ENCODE results near the gene NDUFB2. TPM values are rescaled to one million over a fixed set of nuclear protein-coding genes. Genes with fewer than 3 reads are reported as not detected.

NDUFB2 gene
- total and polyA plus RNA-seq, 2 of the 13 experiments (the other 11 are each of a cell fraction or from before 2014, with no cell fraction given): 206 to 221 TPM

DNA sequence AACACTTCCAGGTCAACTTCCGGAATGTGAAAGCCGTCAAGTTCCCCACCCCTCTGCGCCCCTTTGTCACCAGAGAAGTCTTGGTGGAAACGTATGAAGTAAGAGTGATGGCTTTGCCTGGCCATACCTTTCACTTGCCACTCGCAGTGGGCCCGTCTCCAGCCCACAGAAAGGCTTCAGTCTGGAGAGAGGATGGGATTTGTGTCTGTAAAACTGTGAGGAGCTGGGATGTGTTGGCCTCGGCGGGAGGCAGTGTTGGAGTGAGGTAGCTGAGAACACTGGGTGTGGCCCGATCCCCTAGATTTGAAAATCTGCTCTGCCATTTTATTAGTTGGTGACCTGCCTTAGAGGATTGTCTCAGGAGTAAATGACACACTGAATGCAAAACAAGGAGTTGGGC, 17.3 kb upstream of the NDUFB2 start:
- no peaks in the 10 kb centered on the region for H3K9me3 ChIP-seq (ENCODE audit: low read length)
- no peak overlapping the region for H3K4me2 ChIP-seq (ENCODE audit: low read depth, low read length)
- intact Hi-C loops (cut with micrococcal nuclease; ENCODE audit: unreplicated experiment): no loop called here
- H3K79me2 ChIP-seq (ENCODE audit: insufficient read depth, low read length): no peaks in the 10 kb centered on the region
- H2AFZ ChIP-seq (ENCODE audit: low read length): no peak overlapping the region
- H3K9ac ChIP-seq (ENCODE audit: insufficient read depth, low read depth, low read length): no peak overlapping the region
- no peak overlapping the region for H3K4me3 ChIP-seq (replicated peaks in 1 of 3; ENCODE audit: insufficient read depth in 1 of 3, low read depth in 2 of 3, low read length in 3 of 3)
- FAIRE-seq (no peak), ATAC-seq (no peak), DNase-seq (ENCODE audit: low spot score) (no peak)
- H4K20me1 ChIP-seq (ENCODE audit: insufficient read depth, low read length): no peaks in the 10 kb centered on the region
- 92% methylated on average over 9 of the region's 9 CpGs for WGBS (ENCODE audit: low lambda C conversion rate)
- no peaks in the 10 kb centered on the region; the same call in 1 of the 2 replicates for H3K4me1 ChIP-seq (ENCODE audit: insufficient read depth, low read length)
- peaks cover 1 to 10% of the 10 kb centered on the region in 2 experiments; a peak in 2 of 5 replicates for H3K36me3 ChIP-seq (replicated peaks in 1 of 2; ENCODE audit: control insufficient read depth in 1 of 2, insufficient read depth in 2 of 2, low read length in 2 of 2)
- in situ Hi-C loops (cut with HindIII; ENCODE audit: extremely low pct_ligation_motif_present, low pct_unique_long_range_greater_than_20kb): loop anchor here (25.0 kb wide), 1 partner anchor 333 kb away; the partner anchor contains the start of gene MRPS33
- TF ChIP-seq ZBTB42 (CRISPR knock-in tag; IDR thresholded peaks at IDR 0.05): no peak
- TF ChIP-seq, protein P1, sequence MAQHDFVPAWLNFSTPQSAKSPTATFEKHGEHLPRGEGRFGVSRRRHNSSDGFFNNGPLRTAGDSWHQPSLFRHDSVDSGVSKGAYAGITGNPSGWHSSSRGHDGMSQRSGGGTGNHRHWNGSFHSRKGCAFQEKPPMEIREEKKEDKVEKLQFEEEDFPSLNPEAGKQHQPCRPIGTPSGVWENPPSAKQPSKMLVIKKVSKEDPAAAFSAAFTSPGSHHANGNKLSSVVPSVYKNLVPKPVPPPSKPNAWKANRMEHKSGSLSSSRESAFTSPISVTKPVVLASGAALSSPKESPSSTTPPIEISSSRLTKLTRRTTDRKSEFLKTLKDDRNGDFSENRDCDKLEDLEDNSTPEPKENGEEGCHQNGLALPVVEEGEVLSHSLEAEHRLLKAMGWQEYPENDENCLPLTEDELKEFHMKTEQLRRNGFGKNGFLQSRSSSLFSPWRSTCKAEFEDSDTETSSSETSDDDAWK (CRISPR knock-in tag; IDR thresholded peaks at IDR 0.05): no peak
- no peak overlapping the region for H3K27ac ChIP-seq (ENCODE audit: extremely low read length, insufficient read depth, low read length)
- CTCF ChIA-PET (ENCODE audit: low intra/inter-chr PET ratio, low total read pairs): no interaction called here
- POLR2A ChIA-PET: no interaction called here
- no peaks in the 10 kb centered on the region for H3K27me3 ChIP-seq (ENCODE audit: control insufficient read depth in 1 of 2, insufficient read depth in 2 of 2, low read length in 2 of 2)
- BruUV-seq (replicated peaks): no TSS peak

DNA sequence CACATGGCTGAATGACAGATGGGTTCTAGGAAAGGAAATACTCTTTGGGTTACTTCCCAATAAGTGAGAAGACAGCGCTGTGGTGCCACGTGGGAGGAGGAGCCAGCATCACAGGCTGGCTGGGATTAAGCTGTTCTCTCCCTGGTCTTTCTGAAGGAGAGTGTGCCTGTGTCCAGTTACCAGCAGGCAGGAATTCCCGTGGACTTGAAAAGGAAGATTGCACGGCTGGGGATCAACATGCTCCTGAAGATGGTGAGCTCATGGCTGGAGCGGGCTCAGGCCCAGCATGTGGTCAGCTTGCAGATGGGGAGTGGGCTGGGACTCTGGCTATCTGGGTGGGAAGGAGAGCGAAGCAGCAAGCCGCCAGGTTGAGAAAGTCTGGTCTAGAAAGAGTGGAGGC, 15.6 kb upstream of the NDUFB2 start:
- FAIRE-seq (no peak), DNase-seq (ENCODE audit: low spot score) (no peak), ATAC-seq (no peak)
- peaks cover 1 to 10% of the 10 kb centered on the region in 2 experiments; a peak in 2 of 5 replicates for H3K36me3 ChIP-seq (replicated peaks in 1 of 2; ENCODE audit: control insufficient read depth in 1 of 2, insufficient read depth in 2 of 2, low read length in 2 of 2)
- in situ Hi-C loops (cut with HindIII; ENCODE audit: extremely low pct_ligation_motif_present, low pct_unique_long_range_greater_than_20kb): loop anchor here (25.0 kb wide), 1 partner anchor 331 kb away; the partner anchor contains the start of gene MRPS33
- POLR2A ChIA-PET: interaction anchor here (1.3 kb wide), 1 partner anchor 16 kb away, joined by 3 read pairs; the partner anchor contains the start of gene NDUFB2
- TF ChIP-seq ZNF790 (CRISPR knock-in tag; IDR thresholded peaks at IDR 0.05; ENCODE audit: borderline replicate concordance) (no peak), PTBP1 (IDR thresholded peaks at IDR 0.05; ENCODE audit: low read depth, low read length, poor library complexity, severe bottlenecking) (no peak)
- TF ChIP-seq, protein P2, sequence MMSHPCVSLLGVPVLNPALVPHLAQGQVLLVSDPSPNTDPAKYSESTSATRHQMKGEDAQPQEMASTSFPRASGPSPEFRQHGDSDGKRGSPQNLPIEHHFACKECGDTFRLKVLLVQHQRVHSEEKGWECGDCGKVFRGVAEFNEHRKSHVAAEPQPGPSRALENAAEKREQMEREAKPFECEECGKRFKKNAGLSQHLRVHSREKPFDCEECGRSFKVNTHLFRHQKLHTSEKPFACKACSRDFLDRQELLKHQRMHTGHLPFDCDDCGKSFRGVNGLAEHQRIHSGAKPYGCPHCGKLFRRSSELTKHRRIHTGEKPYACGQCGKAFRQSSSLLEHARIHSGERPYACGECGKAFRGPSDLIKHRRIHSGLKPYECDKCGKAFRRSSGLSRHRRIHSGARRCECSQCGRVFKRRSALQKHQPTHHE (CRISPR knock-in tag; IDR thresholded peaks at IDR 0.05; ENCODE audit: borderline replicate concordance): no peak
- BruUV-seq (replicated peaks): no TSS peak
- CTCF ChIA-PET (ENCODE audit: low intra/inter-chr PET ratio, low total read pairs): no interaction called here
- no peaks in the 10 kb centered on the region for H3K4me1 ChIP-seq (ENCODE audit: insufficient read depth, low read length)
- H3K4me2 ChIP-seq (ENCODE audit: low read depth, low read length): no peak overlapping the region
- H3K27me3 ChIP-seq (ENCODE audit: control insufficient read depth in 1 of 2, insufficient read depth in 2 of 2, low read length in 2 of 2): no peaks in the 10 kb centered on the region
- H3K79me2 ChIP-seq (ENCODE audit: insufficient read depth, low read length): no peaks in the 10 kb centered on the region
- H2AFZ ChIP-seq (ENCODE audit: low read length): no peak overlapping the region
- intact Hi-C loops (cut with micrococcal nuclease; ENCODE audit: unreplicated experiment): no loop called here
- 97% methylated on average over 7 of the region's 7 CpGs for WGBS (ENCODE audit: low lambda C conversion rate)
- H4K20me1 ChIP-seq (ENCODE audit: insufficient read depth, low read length): no peaks in the 10 kb centered on the region
- no peak overlapping the region for H3K9ac ChIP-seq (ENCODE audit: insufficient read depth, low read depth, low read length)
- no peaks in the 10 kb centered on the region for H3K9me3 ChIP-seq (ENCODE audit: low read length)
- H3K27ac ChIP-seq (ENCODE audit: extremely low read length, insufficient read depth, low read length): no peak overlapping the region
- no peak overlapping the region for H3K4me3 ChIP-seq (replicated peaks in 1 of 3; ENCODE audit: insufficient read depth in 1 of 3, low read depth in 2 of 3, low read length in 3 of 3)
